ENCODE data around the gene PRSS22.

- no peak for TF ChIP-seq CTCF (IDR thresholded peaks at IDR 0.05; ENCODE audit: low read depth, low read length)
- TF ChIP-seq POLR2A (IDR thresholded peaks at IDR 0.05; ENCODE audit: extremely low read depth, insufficient read length) = no peak
- TF ChIP-seq MYC (IDR thresholded peaks at IDR 0.05; ENCODE audit: low read depth, low read length) = no peak
- no peak for TF ChIP-seq MAX (IDR thresholded peaks at IDR 0.05; ENCODE audit: low read depth, low read length)
Measured at GRCh38 chr16:2895813-2896212, 37.8 kb upstream of the PRSS22 start.

Measured in NB4 (cell line).